AG09319 (cell line): Measurements from ENCODE around the gene LIFR.

Experiments used
- DNase-seq: peaks from one replicate; pipeline ENCODE4 v3.0.0-alpha.2; 2010; ENCODE audit warnings: low read depth; ENCODE audit errors: extremely low read depth
- TF ChIP-seq, protein P1 (sequence below): IDR thresholded peaks from 2 replicates; pipeline ENCODE4 v1.5.1; 2011; ENCODE audit warnings: low read depth, mild to moderate bottlenecking, inconsistent platforms, low read length, moderate library complexity

The LIFR gene

DNA sequence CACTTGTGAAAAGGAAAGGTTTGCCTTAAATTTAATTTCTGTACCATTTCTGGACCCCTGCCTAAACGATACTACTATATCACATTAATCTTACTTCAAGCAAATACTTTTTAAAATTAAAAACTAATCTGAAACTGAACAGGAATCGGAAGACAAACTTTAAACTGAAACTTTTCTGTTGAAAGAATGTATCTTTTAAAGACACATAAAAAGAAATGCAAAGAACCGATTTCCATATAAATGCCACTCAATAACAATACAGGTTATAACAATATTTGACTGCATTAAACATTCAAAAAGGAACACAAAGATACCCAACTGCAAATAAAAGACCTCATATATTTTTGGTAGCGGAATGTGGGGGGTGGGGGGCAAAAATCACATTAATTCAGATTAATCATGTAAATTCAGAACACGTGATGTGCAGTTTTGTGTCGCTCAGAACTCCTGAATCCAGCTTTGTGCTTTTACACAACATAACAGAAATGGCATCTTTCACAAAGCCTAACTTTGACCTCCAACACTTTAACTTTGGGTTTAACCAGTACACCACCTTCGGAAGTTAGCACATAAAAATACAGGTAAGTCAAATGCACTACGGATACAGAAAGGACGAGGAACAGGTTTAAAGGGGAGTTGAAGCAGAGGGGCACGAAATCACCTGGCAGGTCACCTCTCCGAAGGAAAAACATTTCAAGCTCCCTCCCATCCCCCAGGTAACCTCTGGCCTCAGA, 925 bp downstream of the LIFR start:
- no peak for DNase-seq
- TF ChIP-seq, protein P1, sequence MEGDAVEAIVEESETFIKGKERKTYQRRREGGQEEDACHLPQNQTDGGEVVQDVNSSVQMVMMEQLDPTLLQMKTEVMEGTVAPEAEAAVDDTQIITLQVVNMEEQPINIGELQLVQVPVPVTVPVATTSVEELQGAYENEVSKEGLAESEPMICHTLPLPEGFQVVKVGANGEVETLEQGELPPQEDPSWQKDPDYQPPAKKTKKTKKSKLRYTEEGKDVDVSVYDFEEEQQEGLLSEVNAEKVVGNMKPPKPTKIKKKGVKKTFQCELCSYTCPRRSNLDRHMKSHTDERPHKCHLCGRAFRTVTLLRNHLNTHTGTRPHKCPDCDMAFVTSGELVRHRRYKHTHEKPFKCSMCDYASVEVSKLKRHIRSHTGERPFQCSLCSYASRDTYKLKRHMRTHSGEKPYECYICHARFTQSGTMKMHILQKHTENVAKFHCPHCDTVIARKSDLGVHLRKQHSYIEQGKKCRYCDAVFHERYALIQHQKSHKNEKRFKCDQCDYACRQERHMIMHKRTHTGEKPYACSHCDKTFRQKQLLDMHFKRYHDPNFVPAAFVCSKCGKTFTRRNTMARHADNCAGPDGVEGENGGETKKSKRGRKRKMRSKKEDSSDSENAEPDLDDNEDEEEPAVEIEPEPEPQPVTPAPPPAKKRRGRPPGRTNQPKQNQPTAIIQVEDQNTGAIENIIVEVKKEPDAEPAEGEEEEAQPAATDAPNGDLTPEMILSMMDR, result no peak

GRCh38 chr5:38554861-38555260, 1.6 kb downstream of the LIFR start:
- no peak for DNase-seq
- TF ChIP-seq, protein P1, result no peak

DNA sequence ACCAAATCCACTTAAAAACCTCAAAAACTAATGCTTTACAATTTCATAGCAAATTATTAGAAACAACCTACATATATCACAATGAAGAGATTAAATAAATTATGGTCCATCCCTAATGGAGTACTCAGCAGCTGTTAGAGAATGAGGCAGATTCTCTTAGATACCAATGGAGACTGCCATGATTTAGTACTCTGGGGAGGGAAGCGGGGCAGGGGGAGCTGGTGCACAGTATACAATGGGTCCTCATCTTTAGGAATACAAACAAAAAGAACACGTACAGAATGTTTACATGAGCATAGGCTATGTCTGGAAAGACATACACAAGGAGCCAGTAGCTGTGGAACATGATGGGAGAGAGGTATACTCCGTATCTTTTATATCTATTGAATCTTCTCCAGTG, 2.0 kb downstream of the LIFR start:
- TF ChIP-seq, protein P1, result no peak
- no peak for DNase-seq

- TF ChIP-seq, protein P1, result no peak
- no peak for DNase-seq
Measured at GRCh38 chr5:38553001-38553521, 3.4 kb downstream of the LIFR start.

DNA sequence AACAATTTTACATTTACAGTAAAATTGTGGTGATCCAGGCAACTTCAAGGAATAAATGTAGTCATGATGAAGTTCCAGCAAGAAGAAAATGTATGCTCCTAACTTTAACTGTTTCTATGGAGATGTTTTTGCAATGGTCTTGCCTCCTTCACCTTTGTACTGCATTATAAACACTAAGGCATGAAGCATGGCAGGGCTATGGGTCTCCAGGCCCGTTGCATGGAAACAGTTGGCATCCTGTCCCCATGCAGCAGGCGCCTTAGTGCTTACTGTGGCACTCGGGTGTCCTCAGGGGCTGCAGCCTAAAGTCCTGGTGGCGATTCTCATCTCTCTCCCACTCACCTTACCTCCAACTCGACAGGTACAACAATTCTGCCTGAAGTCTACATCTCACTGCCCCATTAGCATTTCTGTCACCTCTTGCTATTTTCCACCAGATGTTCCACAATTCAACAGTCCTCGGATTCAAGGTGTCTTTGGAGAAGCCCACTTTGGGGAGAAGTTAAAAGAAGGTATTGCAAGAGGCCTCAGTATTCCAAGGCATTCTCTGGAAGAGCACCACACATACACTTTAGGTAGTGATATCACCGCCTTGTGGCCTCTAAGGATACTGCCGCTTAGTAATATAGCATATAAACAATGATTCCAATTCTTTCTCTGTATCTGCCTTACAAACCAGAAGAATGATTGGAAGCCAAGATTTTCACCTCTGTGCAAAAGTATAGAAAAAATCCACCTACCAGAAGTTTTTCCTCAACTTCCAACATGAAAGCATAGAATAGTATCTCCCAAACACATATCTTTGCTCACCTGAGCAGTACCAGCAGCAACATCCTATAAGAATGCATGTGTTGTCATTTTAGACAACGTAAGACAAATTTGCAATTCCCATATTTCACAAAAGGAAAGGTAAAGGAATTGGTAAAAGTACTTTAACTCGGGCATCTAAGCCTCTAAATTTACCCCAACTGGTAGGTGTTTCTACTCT, 5.1 kb downstream of the LIFR start:
- TF ChIP-seq, protein P1, result peak; percentile 66
- peak; percentile 18 for DNase-seq

GRCh38 chr5:38548064-38548759, 8.2 kb downstream of the LIFR start:
- DNase-seq, result no peak
- TF ChIP-seq, protein P1, result no peak
